ENCODE results near the gene CDAN1. TPM values are rescaled to one million over a fixed set of nuclear protein-coding genes. Genes with fewer than 3 reads are reported as not detected.

Gene CDAN1
- total RNA-seq, 1 donor from 2014 or later: 36.4 TPM

GRCh38 chr15:42759093-42759492 lies 22.2 kb upstream of the CDAN1 start:
- no peak overlapping the region for H3K27ac Mint-ChIP-seq
- no peaks in the 10 kb centered on the region for H3K27me3 Mint-ChIP-seq
- H3K4me1 Mint-ChIP-seq (ENCODE audit: low read depth): no peaks in the 10 kb centered on the region
- no peak for DNase-seq (ENCODE audit: low spot score, unreplicated experiment)
- H3K9me3 Mint-ChIP-seq (ENCODE audit: low read depth): peaks cover 21% of the 10 kb centered on the region
- TF ChIP-seq CTCF (IDR thresholded peaks at IDR 0.05; ENCODE audit: unreplicated experiment): no peak
- H3K36me3 Mint-ChIP-seq (ENCODE audit: insufficient read depth): peaks cover 19% of the 10 kb centered on the region
- H3K4me3 Mint-ChIP-seq (ENCODE audit: low read depth): no peak overlapping the region

GRCh38 chr15:42750306-42750705 lies 13.4 kb upstream of the CDAN1 start:
- H3K4me1 Mint-ChIP-seq (ENCODE audit: low read depth): peaks cover 5% of the 10 kb centered on the region
- peaks cover 25% of the 10 kb centered on the region for H3K36me3 Mint-ChIP-seq (ENCODE audit: insufficient read depth)
- no peak overlapping the region for H3K4me3 Mint-ChIP-seq (ENCODE audit: low read depth)
- no peak overlapping the region for H3K27ac Mint-ChIP-seq
- H3K27me3 Mint-ChIP-seq: no peaks in the 10 kb centered on the region
- DNase-seq (ENCODE audit: low spot score, unreplicated experiment): no peak
- peaks cover 4% of the 10 kb centered on the region for H3K9me3 Mint-ChIP-seq (ENCODE audit: low read depth)
- TF ChIP-seq CTCF (IDR thresholded peaks at IDR 0.05; ENCODE audit: unreplicated experiment): no peak

GRCh38 chr15:42749266-42749665 lies 12.3 kb upstream of the CDAN1 start:
- H3K27ac Mint-ChIP-seq: no peak overlapping the region
- H3K4me1 Mint-ChIP-seq (ENCODE audit: low read depth): peaks cover 5% of the 10 kb centered on the region
- H3K27me3 Mint-ChIP-seq: no peaks in the 10 kb centered on the region
- TF ChIP-seq CTCF (IDR thresholded peaks at IDR 0.05; ENCODE audit: unreplicated experiment): no peak
- DNase-seq (ENCODE audit: low spot score, unreplicated experiment): no peak
- no peak overlapping the region for H3K4me3 Mint-ChIP-seq (ENCODE audit: low read depth)
- peaks cover 25% of the 10 kb centered on the region for H3K36me3 Mint-ChIP-seq (ENCODE audit: insufficient read depth)
- peaks cover 4% of the 10 kb centered on the region for H3K9me3 Mint-ChIP-seq (ENCODE audit: low read depth)

DNA sequence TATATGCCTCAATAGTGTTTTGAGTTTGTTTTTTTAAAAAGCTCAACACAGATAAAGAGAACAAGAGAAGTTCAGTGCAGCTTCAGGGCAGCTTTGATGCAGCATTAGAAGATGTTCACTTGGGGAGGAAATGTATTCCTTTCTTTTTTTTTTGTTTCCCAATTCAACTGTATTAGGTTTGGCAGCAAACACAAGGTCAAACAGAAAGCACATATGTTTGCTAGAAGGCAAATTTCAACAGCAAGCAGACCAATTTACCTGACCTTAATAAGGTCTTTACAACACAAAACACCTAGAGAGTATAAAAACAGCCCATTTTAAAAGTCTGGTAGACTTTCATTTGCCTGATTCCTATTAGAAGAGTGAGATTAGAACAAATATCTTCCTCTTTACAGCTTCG lies 7.3 kb upstream of the CDAN1 start:
- no peaks in the 10 kb centered on the region for H3K27me3 Mint-ChIP-seq
- TF ChIP-seq CTCF (IDR thresholded peaks at IDR 0.05; ENCODE audit: unreplicated experiment): no peak
- DNase-seq (ENCODE audit: low spot score, unreplicated experiment): no peak

DNA sequence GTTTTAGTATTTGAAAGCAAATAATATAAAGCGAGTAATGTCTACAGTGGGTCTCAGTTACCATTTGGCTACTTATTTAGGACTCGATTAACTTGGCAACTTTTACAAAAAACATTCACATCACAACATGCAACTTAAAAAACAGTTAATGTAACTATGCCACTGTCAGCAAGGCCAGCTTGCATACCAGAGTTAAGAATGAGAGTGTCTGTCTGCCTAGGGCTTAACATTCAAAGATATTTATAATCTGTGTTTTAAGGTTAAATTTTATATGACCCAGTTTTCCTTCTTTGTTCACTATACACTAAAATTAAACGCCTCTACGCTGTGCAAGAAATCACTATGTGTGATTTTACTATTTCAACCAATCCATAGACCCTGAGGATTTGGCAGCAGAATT lies 5.2 kb upstream of the CDAN1 start:
- Mint-ChIP-seq H3K36me3 (ENCODE audit: insufficient read depth) (peaks cover 3% of the 10 kb centered on the region), H3K27ac (no peak overlapping the region), H3K4me1 (ENCODE audit: low read depth) (peaks cover 4% of the 10 kb centered on the region), H3K27me3 (no peaks in the 10 kb centered on the region), H3K9me3 (ENCODE audit: low read depth) (no peaks in the 10 kb centered on the region), H3K4me3 (ENCODE audit: low read depth) (no peak overlapping the region)
- no peak for DNase-seq (ENCODE audit: low spot score, unreplicated experiment)
- TF ChIP-seq CTCF (IDR thresholded peaks at IDR 0.05; ENCODE audit: unreplicated experiment): no peak

More for the DNA sequence above, 7.3 kb upstream of the CDAN1 start:
- Mint-ChIP-seq H3K36me3 (ENCODE audit: insufficient read depth) (peaks cover 3% of the 10 kb centered on the region), H3K4me3 (ENCODE audit: low read depth) (no peak overlapping the region), H3K4me1 (ENCODE audit: low read depth) (no peaks in the 10 kb centered on the region), H3K27ac (no peak overlapping the region), H3K9me3 (ENCODE audit: low read depth) (no peaks in the 10 kb centered on the region)

Measured in progenitor cell of endocrine pancreas (in vitro differentiated cells).